ENCODE measurements around the gene IL7R. TPM values are rescaled to one million over a fixed set of nuclear protein-coding genes. Genes with fewer than 3 reads are reported as not detected.
"Not testable (repeated sequence)": the region's sequence is repeated elsewhere in the genome, so short reads cannot be mapped to it uniquely, and the experiment has no call there.

The IL7R gene
- total RNA-seq, 2 experiments from 2014 or later = 4.6 to 62.2 TPM

- no peaks in the 10 kb centered on the region for H4K20me1 ChIP-seq (ENCODE audit: insufficient read depth, low read length)
- H3K4me1 ChIP-seq (ENCODE audit: insufficient read depth, low read length, poor library complexity, severe bottlenecking) = no peaks in the 10 kb centered on the region
- TF ChIP-seq CTCF (conservative IDR thresholded peaks at IDR 0.05; ENCODE audit: low read length) (no peak), EZH2phosphoT487 (IDR thresholded peaks at IDR 0.05; ENCODE audit: borderline replicate concordance, low read depth, low read length) (no peak)
- intact Hi-C loops (cut with micrococcal nuclease; ENCODE audit: unreplicated experiment) = no loop called here
- H3K4me2 ChIP-seq (ENCODE audit: low read length) = no peak overlapping the region
- H3K9me2 ChIP-seq (ENCODE audit: insufficient read depth, low read length) = no peaks in the 10 kb centered on the region
- no peak overlapping the region for H3K4me3 ChIP-seq (ENCODE audit: low read depth, low read length, poor library complexity, severe bottlenecking)
- BruUV-seq (replicated peaks) = no TSS peak
- no peaks in the 10 kb centered on the region; the same call in 1 of the 2 replicates for H3K36me3 ChIP-seq (ENCODE audit: insufficient read depth, low read length)
- ChIA-PET CTCF (ENCODE audit: unreplicated experiment) (no interaction called here), POLR2A (no interaction called here)
- H2AFZ ChIP-seq (ENCODE audit: low read length) = no peak overlapping the region
- peak; percentile 36 for DNase-seq (ENCODE audit: low spot score)
- no peak overlapping the region for H3K27ac ChIP-seq (ENCODE audit: low read depth, low read length, poor library complexity, severe bottlenecking)
- peaks cover 59% of the 10 kb centered on the region for H3K9me3 ChIP-seq (ENCODE audit: low read length)
- H3K79me2 ChIP-seq (ENCODE audit: insufficient read depth, low read depth, low read length) = no peaks in the 10 kb centered on the region
Measured at GRCh38 chr5:35842856-35843255, 13.8 kb upstream of the IL7R start.

GRCh38 chr5:35845508-35845907 lies 11.2 kb upstream of the IL7R start:
- H2AFZ ChIP-seq (ENCODE audit: low read length); H3K9me2 ChIP-seq (ENCODE audit: insufficient read depth, low read length); POLR2A ChIA-PET; BruUV-seq (replicated peaks); H3K27ac ChIP-seq (ENCODE audit: low read depth, low read length, poor library complexity, severe bottlenecking); H4K20me1 ChIP-seq (ENCODE audit: insufficient read depth, low read length); H3K4me3 ChIP-seq (ENCODE audit: low read depth, low read length, poor library complexity, severe bottlenecking); H3K79me2 ChIP-seq (ENCODE audit: insufficient read depth, low read depth, low read length); H3K4me2 ChIP-seq (ENCODE audit: low read length); H3K4me1 ChIP-seq (ENCODE audit: insufficient read depth, low read length, poor library complexity, severe bottlenecking); CTCF ChIA-PET (ENCODE audit: unreplicated experiment); H3K36me3 ChIP-seq (ENCODE audit: insufficient read depth, low read length); intact Hi-C loops (cut with micrococcal nuclease; ENCODE audit: unreplicated experiment): not testable (repeated sequence)
- peak; percentile 58 for DNase-seq (ENCODE audit: low spot score)
- H3K9me3 ChIP-seq (ENCODE audit: low read length) = peaks cover 71% of the 10 kb centered on the region

- Histone ChIP-seq H3K9me2 (ENCODE audit: insufficient read depth, low read length) (no peaks in the 10 kb centered on the region), H3K79me2 (ENCODE audit: insufficient read depth, low read depth, low read length) (no peaks in the 10 kb centered on the region), H2AFZ (ENCODE audit: low read length) (no peak overlapping the region), H3K27ac (ENCODE audit: low read depth, low read length, poor library complexity, severe bottlenecking) (no peak overlapping the region), H3K4me1 (ENCODE audit: insufficient read depth, low read length, poor library complexity, severe bottlenecking) (peaks cover 14% of the 10 kb centered on the region), H4K20me1 (ENCODE audit: insufficient read depth, low read length) (no peaks in the 10 kb centered on the region), H3K36me3 (ENCODE audit: insufficient read depth, low read length) (no peaks in the 10 kb centered on the region; the same call in 1 of the 2 replicates), H3K4me2 (ENCODE audit: low read length) (no peak overlapping the region), H3K9me3 (ENCODE audit: low read length) (peaks cover 63% of the 10 kb centered on the region), H3K4me3 (ENCODE audit: low read depth, low read length, poor library complexity, severe bottlenecking) (no peak overlapping the region)
- intact Hi-C loops (cut with micrococcal nuclease; ENCODE audit: unreplicated experiment) = no loop called here
- no peak for TF ChIP-seq CTCF (conservative IDR thresholded peaks at IDR 0.05; ENCODE audit: low read length)
- TF ChIP-seq EZH2phosphoT487 (IDR thresholded peaks at IDR 0.05; ENCODE audit: borderline replicate concordance, low read depth, low read length) = no peak
- POLR2A ChIA-PET = no interaction called here
- no TSS peak for BruUV-seq (replicated peaks)
- CTCF ChIA-PET (ENCODE audit: unreplicated experiment) = no interaction called here
- no peak for DNase-seq (ENCODE audit: low spot score)
Measured at GRCh38 chr5:35847491-35847890, 9.2 kb upstream of the IL7R start.
